Measurements from ENCODE around the gene DBX1.
"Not testable (repeated sequence)": the region's sequence is repeated elsewhere in the genome, so short reads cannot be mapped to it uniquely, and the experiment has no call there.

DBX1 gene

DNA sequence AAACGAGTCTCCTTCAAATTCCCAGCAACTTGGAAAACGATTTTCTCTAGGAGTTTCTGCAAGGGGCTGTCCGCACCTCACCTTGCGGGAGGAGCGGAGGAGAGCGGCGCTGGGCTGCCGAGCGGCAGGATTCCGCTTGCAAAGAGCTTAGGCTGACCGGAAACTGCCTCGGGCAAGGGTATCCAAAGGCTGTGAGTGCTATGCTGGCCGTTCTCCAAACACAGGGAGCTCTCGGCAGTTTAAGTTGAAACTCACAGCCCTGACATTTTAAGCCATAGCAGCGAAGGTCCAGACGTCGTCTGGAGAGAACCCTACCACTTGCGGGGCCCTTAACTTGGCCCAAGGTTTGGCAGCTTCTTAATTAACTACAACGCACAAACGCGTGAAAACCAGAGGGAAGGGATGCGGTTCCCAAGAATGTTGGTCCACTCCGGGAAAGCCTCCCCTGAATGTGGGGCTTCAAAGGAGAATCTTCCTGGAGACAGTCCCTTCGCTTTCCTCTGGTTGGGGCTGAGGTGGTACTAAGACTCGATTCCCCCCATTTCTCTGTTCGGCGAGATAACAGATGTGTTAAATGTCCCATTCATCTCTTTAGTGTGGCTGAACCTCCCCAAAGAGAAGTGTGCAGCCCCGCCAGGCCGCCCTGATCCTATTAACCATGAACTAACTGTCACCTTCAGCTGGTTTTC is 1.1 kb upstream of the DBX1 start:
- DNase-seq, result no peak

DNA sequence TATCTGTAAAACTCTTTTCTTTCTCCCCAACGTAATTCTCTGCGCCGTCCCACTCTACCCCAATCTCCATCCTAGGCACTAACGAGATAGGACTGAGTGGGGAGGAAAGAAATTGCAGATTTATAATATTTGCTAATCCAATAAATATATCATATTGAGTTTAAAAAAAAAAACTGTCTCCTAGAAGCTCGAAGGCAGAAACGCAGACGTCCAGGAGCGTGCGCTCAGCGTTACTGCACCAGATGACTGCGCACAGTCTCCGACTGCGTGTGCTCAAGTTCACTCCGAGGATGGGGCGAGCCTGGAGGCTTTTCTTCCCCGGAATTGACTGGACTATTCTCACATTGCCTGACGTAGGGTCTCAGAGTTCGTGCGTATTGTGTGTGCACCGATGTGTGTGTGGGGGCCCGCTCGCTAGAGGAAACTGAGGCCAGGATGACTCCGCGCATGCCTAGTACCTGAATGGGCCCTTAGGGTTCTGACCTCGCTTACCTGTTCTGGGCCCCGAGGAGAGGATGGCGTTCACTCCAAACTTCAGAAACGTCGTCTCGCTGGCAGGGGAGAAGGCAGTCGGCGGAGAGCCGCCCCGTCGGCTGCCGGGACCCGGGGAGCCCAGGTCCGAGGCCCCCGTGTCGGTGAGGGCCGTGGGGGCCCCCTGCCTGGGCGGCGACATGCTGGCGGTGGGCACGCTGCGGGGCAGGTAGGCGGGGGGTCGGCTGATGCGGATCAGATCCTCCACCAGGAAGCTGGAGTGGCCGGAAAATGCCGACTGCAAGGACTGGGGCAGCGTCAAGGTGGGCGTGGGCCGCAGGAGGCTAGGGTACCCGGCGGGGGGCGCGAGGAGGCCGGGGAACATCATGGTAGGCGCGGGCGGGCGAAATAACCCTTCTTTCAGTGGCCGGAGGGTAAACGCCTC is 551 bp downstream of the DBX1 start:
- DNase-seq, result no peak

DNA sequence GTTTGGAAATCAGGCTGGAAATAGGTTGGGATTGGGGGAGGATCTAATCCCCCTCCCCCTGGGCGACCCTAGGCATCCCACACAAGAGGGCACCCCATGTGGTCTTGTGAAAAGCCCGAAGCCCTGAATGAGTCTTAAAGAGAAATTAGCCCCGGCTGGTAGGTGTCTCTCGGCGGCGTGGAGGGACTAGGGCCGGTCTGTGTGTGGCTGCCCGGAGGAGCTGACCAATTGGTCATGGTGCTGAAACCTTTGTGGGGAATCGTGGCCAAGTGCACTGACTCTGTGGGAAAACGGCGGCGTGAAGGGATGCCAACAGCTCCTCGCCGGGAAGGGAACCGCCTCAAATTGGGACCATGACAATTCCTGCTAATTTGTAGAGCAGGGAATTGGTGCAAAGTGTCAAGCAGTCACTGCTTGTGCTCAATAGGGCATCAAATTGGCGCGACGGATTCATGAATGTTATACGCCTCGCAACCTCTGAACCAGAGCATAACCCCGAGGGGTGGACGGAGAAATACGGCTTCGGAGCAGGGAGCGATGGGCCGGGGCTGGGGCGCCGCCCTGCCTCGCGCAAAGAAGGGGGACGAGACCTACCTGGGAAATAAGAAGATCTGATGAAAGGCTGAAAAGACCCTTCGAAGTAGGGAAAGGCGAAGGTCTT is 1.5 kb downstream of the DBX1 start:
- DNase-seq, result no peak

DNA sequence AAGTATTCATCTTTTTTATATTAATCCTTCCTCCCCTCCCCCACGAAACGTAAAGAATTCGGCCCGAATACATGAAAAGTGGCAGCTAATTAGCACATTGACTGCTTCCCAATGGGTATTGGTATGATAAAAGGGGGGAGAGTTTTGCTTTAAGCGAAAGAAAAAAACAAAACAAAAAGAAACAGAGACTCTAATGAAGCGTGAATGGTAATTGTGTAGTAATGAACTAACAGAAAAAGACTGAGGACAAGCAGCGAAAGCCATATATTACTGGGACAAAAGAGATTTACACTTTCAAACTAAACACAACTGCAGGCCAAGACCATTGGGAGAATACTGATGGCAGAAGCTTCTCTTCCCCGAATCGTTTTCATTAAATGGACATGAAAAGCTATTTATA is 2.5 kb downstream of the DBX1 start:
- DNase-seq, result no peak

DNA sequence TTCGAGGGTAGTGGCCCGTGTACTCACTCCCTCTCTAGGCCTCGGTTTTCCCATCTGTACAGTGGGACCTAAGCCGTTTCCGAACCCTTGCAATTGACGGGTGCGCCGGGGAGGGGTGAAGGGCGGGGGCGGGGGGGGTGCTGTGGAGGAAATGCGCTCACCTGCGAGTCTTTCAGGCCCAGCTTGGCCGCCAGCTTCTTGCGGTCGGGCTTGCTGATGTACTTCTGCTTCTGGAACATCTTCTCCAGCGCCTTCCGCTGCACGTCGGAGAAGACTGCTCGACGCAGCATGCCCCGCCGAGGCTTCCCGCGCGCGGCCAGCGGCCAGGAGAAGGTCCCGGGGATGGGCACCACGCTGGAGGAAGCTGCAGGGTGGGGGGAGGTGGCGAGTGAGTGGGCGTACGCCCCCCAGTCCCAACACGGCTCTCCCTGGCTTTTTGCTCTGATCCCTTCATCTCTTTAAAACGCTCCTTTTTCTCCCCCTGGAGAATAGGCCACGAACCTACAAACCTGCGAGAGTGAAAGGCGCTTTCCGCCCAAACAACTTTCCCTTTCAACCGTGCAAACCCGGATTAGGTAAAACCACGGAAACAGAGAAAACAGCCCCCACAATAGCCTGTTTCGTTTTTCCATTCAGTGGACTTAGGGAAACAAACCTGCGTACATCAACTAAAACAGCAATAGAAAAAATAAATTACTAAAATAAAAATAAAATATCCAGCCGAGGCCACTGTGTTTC is 3.2 kb downstream of the DBX1 start:
- no peak for DNase-seq

DNA sequence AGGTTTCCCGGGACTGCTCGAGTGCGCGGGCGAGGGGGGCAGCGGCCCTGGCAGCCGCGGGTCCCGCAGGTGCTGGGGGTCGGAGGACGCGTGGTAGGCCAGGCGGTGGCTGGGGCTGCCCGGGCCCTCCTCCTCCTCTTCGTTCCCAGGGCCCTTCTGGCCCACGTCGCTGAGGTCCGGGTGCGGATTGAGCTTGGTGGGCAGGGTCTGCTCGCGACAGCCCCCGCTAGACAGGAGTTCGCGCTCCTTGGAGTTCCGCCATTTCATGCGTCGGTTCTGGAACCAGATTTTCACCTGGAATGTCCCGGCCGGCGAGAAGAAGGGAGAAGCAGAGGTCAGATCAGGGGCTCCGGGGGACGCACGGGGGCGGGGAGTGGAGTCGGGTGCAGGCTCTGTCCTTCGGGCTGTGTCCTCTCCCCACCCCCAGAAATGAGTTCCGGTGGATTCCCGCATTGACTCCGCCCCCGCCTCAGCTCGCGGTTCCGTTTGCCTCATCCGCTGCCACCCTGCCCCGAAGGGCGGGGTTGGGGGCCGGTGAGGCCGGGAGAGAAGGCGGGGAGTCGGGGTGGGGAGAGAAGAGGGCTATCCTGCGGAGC is 3.9 kb downstream of the DBX1 start:
- DNase-seq, result no peak

DNA sequence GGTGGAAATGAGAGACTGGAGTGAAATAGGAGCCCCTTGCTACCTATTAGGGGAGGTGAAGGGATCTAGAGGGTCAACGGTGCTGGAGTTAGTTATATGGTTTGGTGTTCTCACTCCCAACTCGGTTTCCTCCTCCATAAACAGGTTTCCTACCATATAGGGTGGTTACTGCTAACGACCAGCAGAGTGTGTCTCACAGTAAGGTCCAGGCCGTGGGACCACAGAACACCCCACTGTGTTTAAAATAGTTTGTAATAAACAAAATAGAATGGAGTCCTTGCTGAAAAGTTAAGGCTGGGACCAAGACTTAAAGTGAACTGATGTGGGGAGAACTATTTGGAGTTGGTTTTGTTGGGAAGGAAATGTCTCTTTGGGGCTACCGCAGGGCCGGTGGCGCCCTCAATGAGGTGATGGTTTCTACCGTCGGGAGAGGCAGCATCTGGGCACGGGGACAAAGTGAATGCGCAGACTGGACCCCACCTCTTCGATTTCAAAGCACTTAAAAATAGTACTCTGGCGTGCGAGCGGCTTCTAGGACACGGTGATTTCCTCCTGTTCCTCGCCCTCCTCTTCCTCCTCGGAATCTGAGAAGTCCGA is 4.5 kb downstream of the DBX1 start:
- no peak for DNase-seq

DNA sequence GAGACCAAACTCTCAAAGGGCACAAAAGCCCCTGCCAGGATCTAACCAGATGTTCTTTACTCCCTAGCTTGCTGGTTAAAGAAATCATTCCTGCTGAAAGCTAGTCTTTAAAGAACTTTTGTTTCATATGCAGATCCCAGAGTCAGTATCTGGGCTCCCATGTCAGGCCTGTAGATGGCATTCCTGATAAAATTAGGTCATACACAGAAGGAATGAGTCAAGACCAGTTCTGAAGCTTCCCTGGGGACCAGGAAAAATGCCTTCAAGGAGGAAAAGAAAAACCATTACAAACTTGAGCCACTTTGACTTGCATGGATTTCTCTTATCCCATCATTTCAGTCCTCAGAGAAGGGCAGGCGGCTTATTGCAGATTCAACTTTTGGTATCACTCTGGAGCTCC is 5.9 kb downstream of the DBX1 start:
- DNase-seq, result no peak

DNA sequence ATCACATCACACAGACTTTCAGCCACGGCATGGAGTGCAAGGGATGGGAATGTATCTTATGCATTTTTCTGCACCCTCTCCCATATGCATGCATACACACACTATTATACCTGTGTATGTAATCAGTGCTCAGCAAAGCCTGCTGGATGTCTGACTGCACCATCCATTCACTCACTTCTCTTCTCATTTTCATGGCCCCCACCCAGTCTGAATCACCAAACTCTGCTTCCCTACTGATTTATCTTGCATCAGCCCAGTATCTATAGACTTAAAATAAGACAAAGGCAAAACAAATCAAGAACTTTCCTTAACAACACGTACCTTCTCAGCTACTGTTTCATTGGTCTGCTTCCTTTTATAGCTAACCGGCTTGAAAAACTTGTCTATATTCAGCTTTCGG is 21.6 kb downstream of the DBX1 start:
- no peak for DNase-seq

DNA sequence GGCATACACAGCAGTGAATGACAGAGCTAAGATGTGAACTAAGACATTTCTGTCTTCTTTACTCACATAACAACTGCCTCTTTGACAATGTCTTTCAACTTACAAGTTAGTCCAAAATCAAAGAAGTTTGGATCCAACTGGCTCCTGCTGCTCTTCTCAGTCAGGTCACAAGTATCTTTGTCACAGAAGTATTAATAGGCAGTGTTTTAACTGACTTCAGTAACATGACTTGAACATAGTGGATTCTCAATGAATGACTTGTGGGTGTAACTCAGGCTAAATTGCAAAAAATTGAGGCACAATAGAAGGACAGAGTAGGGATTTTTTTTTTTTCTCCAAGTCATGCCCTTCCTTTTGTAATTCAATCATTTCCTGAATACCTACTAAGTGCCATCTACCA is 22.6 kb downstream of the DBX1 start:
- no peak for DNase-seq

DNA sequence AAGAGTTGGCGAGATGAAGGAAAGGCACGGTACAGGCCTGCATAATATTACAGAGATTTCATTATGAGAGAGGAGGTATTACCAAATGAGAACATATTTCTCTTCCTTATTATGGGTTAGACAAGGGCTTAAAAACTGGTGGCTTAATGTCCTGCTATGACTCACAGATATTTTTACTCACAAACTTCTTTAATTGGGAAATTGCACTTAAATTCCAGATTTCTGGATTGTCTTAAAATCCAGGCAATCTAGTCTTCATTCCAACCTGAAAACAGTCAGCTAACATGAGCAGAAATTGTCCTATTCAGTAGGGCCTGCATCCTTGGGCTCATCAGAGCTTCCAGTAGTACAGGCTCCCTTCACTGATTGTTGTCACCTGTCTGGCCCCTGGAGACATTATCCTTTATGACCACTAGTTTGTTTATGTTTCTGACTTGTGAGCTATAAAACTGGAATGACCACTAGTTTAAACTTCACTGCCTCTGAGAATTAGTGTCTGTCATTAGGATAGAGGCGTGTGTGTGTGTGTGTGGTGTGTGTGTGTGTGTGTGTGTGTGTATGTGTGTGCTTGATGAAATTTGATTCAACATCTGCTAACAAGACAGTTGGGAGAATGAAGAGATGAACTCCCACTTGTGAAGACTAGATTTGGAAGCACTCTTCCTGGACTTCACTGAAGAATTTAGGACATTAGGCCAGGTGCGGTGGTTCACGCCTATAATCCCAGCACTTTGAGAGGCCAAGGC is 25.1 kb downstream of the DBX1 start:
- no peak for DNase-seq

DNA sequence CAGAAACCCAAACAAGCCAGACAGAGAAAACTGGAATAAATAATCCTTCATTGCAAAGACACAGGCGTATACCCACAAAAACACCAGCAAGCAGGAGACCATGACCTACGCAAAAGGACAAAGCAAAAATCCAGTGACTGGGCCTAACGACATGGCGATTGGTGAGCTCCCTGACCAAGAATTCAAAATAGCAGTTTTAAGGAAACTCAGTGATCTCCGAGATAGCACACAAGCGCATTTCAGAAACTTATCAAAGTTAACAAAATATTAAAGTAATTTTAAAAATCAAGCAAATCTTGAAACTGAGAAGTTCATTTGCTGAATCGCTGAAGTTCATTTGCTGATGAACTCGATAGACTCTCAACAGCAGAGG is 27.6 kb downstream of the DBX1 start:
- no peak for DNase-seq

DNA sequence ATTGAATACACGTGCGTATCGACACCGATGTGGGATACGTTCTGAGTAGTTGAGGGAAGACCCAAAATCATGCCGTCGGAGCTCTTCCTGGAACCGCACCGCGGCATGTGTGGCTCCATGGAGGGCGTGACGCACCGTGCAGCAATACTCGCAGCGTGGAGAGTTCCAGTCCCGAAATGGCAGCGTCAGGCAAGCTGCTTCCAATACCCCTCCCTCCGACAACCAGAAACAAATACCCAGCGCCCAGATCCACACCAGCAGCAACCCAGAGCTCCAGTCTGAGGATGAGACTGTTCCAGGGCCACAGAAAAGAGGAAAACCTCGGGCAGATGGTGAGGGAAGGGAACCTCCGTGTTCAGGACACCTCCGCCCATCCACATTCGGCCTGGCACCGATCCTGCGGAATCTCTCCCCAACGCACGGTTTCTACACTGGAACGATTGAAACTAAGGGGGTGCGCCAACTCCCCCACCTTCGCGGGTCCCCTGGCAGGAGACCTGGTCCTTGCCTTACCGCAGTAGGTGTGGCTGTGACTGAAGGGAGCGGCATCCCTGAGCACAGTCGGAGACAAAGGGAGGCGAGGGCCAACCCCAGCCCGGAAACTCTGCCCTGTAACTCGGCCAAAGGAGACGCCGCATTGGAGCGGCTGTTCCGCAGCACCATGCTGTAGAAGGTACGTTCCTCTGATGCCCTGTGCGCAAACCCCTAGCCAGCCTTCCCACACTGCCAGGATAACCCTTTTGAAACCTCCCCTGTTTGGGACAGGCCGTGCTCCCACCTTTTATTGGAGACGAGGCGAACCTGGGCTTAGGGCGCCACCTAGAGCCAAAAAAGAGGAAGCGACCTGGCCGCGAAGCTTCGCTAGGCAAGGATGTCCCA is 28.2 kb downstream of the DBX1 start:
- peak; percentile 9 for DNase-seq

DNA sequence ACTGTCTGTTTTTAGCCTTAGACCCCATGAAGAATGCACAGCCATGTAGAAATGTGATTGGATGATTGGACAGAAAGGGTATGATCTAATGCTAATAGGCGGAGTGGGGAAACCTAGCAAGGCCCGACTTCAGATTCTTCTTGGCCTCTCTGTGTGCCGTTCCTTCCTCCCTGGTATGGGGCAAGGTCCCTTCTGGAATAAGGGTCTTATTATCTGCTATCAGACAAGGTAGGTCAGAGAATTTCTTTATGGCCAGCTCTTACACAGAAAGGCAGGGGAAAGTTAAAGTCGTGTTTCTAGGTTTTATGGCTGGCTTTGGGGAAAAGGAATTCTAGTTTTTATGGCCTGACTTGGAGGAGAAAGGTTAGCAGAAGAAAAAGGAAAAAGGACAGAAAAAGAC is 30.6 kb downstream of the DBX1 start:
- no peak for DNase-seq

DNA sequence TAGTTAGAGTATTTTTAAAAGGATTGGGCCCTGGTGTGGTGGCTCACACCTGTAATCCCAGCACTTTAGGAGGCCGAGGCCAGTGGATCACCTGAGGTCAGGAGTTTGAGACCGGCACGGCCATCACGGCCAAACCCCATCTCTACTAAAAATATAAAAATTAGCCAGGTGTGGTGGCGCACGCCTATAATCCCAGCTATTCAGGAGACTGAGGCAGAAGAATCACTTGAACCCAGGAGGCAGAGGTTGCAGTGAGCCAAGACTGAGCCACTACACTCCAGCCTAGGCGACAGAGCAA is 31.8 kb downstream of the DBX1 start:
- DNase-seq, result not testable (repeated sequence)

DNA sequence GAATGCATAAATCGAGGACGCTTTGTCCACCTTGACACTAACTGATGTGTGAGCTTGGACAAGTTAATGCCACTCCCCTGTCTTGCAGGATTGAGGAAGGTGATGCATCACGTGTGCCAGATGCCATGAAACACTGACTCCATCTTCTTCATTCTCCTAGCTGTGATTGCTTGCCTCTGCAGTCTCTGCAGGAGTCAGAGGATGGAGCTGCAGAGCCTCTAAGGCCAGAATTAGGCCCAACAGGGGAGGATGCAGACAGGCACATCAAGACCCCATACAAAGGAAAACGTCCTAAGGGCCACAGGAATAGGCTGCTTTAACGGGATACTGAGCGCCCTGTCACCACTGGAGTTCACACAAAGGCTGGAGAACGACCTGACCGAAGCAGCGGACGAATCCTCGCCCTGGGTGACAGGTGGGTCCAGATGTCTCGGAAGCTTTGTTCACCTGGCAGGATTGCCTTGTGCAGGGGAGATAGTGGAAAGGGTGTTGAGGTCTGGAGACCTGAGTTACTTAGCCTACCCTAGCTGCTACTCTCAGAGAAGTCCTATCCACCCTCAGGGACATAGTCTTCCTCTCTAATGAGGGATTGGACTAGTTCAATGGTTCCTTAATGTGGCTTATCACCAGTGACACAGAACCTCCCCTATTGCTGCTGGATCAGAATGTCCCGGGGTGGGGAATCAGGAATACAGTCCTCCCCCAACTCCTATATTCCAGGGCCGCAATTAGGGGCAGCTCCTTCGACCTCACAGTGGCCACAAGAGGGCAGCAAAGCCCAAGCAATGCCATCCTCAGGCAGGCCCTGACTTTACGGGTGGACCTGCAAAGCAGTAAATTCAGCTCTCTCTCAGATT is 32.4 kb downstream of the DBX1 start:
- peak; percentile 5 for DNase-seq

DNA sequence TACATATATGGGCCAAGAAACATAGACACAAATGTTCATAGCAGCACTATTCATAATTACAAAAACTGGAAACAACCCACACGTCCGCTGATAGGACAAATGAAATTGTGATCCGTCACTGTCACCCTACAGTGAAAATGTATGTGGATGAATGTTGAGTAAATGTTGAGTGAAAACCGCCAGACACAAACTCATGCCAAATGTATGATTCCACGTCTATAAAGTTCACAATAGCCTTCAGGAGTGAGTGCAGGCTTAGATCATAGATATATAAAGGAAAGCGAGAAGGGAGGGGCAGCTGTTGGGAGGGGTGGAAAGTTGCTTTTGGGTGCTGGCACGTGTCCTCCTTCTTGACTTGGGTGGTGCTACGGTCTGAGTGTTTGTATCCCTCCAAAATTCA is 33.6 kb downstream of the DBX1 start:
- no peak for DNase-seq

DNA sequence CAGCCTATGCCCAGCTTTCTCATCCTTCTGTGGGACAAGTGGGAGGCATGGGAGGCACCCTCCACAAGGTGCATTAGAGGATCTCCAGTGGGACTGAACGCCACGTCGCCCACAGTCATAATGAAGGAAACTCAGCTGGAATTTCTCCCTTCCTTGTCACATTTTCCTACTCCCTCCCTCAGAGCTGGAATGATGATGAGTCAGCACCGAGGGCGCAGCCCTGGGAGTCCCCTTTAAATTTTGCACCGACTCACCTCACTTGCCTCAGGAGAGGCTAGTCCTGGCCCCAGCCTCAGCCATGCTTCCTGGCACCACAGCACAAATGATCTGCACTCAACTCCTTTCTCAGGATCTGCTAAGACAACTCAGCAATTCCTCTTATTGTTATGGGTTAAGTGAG is 34.3 kb downstream of the DBX1 start:
- DNase-seq, result no peak

DNA sequence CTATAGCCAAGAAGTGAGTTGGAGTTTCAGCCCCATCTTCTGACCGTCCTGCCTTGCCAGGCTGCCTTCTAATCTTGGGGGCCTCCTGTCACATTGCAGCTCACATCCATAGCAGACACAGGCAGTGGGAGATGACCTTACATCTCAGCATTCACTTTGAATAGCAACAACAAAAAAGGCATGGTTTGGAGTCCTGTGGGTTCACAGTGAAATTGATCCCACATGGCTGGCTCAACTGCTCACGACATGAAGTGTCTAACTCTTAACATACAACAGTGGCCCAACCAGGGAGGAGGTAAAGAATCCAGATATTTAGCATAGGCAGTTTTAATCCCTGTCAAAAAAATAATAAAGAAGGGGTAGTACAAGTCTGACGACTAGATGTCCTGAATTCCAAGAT is 38.1 kb downstream of the DBX1 start:
- DNase-seq, result no peak
